HepG2 (cell line): ENCODE results near the gene SMAD2. TPM values are rescaled to one million over a fixed set of nuclear protein-coding genes. Genes with fewer than 3 reads are reported as not detected.
A peak's percentile ranks its signal among the peaks of the same experiment; 100 is the strongest.

ENCODE experiments used
- ARNT ChIP-seq: fragments of 450-650 bp; IDR thresholded peaks from 2 replicates; pipeline ENCODE4 v1.6.1; 2017
- ATF7-NPFF ChIP-seq: sonication (generic); formaldehyde crosslinking; IDR thresholded peaks from 2 replicates; pipeline ENCODE4 v1.8.1; 2023; ENCODE audit warnings: mild to moderate bottlenecking, low read depth, missing genetic modification reagents, moderate library complexity
- CBX1 ChIP-seq: IDR thresholded peaks from one replicate; pipeline ENCODE4 v1.6.1; 2016; ENCODE audit warnings: antibody characterized with exemption, low read depth
- CENPBD1 ChIP-seq: sonication (generic); formaldehyde crosslinking; IDR thresholded peaks from 2 replicates; pipeline ENCODE4 v1.8.0; 2022; ENCODE audit warnings: missing genetic modification reagents, low read depth, mild to moderate bottlenecking, borderline replicate concordance
- E2F5 ChIP-seq: sonication (generic); formaldehyde crosslinking; conservative IDR thresholded peaks from 2 replicates; pipeline ENCODE4 v1.4.0; 2020; ENCODE audit warnings: missing genetic modification reagents
- FOXK1 ChIP-seq: sonication (generic); formaldehyde crosslinking; IDR thresholded peaks from 2 replicates; pipeline ENCODE4 v1.4.0; 2020; ENCODE audit warnings: low read depth, missing genetic modification reagents, borderline replicate concordance
- HBP1 ChIP-seq: IDR thresholded peaks from 2 replicates; pipeline ENCODE4 v1.6.1; 2016; ENCODE audit warnings: low read depth, control low read depth
- HMGXB3 ChIP-seq: sonication (generic); formaldehyde crosslinking; IDR thresholded peaks from 2 replicates; pipeline ENCODE4 v1.4.0; 2020; ENCODE audit warnings: missing genetic modification reagents, borderline replicate concordance
- MNT ChIP-seq: fragments of 450-650 bp; IDR thresholded peaks from 2 replicates; pipeline ENCODE4 v1.6.1; 2016
- NR2C2 ChIP-seq: sonication (generic); formaldehyde crosslinking; IDR thresholded peaks from 2 replicates; pipeline ENCODE4 v1.4.0; 2020; ENCODE audit warnings: missing genetic modification reagents, mild to moderate bottlenecking, moderate library complexity, borderline replicate concordance
- PAWR ChIP-seq: sonication (generic); formaldehyde crosslinking; IDR thresholded peaks from 2 replicates; pipeline ENCODE4 v1.4.0; 2020; ENCODE audit warnings: missing genetic modification reagents, mild to moderate bottlenecking, borderline replicate concordance
- SMARCC2 ChIP-seq: fragments of 450-650 bp; IDR thresholded peaks from 2 replicates; pipeline ENCODE4 v1.6.1; 2017; ENCODE audit warnings: antibody characterized with exemption, mild to moderate bottlenecking
- SRF ChIP-seq: IDR thresholded peaks from 2 replicates; pipeline ENCODE4 v1.6.1; 2011; ENCODE audit warnings: mild to moderate bottlenecking, low read depth, low read length, moderate library complexity
- SYNCRIP ChIP-seq: fragments of 200-400 bp; formaldehyde crosslinking; IDR thresholded peaks from 2 replicates; pipeline ENCODE4 v1.6.1; 2018; ENCODE audit warnings: mild to moderate bottlenecking, low read depth, low read length; ENCODE audit not compliant: insufficient read depth
- XRCC5 ChIP-seq: fragments of 200-400 bp; formaldehyde crosslinking; optimal IDR thresholded peaks from 2 replicates; pipeline ENCODE3; 2017; ENCODE audit warnings: mild to moderate bottlenecking, low read length
- ZNF30 ChIP-seq: sonication (generic); formaldehyde crosslinking; IDR thresholded peaks from 2 replicates; pipeline ENCODE4 v1.5.0; 2020; ENCODE audit warnings: mild to moderate bottlenecking, missing genetic modification reagents
- ZNF382 ChIP-seq: sonication (generic); formaldehyde crosslinking; IDR thresholded peaks from 2 replicates; pipeline ENCODE4 v1.5.0; 2020; ENCODE audit warnings: missing genetic modification reagents, mild to moderate bottlenecking, borderline replicate concordance
- ZNF644 ChIP-seq: IDR thresholded peaks from 2 replicates; pipeline ENCODE4 v1.6.1; 2016; ENCODE audit warnings: low read depth
- ZNF672 ChIP-seq: sonication (generic); formaldehyde crosslinking; IDR thresholded peaks from 2 replicates; pipeline ENCODE4 v1.8.1; 2022; ENCODE audit warnings: missing genetic modification reagents
- ZNF724P ChIP-seq: sonication (generic); formaldehyde crosslinking; IDR thresholded peaks from 2 replicates; pipeline ENCODE4 v1.8.0; 2022; ENCODE audit warnings: missing genetic modification reagents, borderline replicate concordance
- ZNF83 ChIP-seq: sonication (generic); formaldehyde crosslinking; IDR thresholded peaks from 2 replicates; pipeline ENCODE4 v1.4.0; 2020; ENCODE audit warnings: missing genetic modification reagents, mild to moderate bottlenecking, borderline replicate concordance
- polyA plus RNA-seq, 8 experiments: library from polyadenylated mRNA; depleted of rRNA in 3 of 8; stranded (reverse) in 7 of 8; unstranded in 1 of 8; fragments of >200 nt; fragmentation: Illumina TruSeq in 4 of 8; extraction: Trizol in 4 of 8; gene quantifications; 2 replicates each; pipeline versions ENCODE4 v1.2.1 to v1.2.3, GENCODE V29; 2011 to 2016; ENCODE audit warnings: low read depth in 4 of 8, missing spikeins in 1 of 8, mixed read lengths in 1 of 8; ENCODE audit not compliant: insufficient read depth in 1 of 8
- total RNA-seq, 5 experiments: library from RNA; depleted of rRNA; stranded (reverse); fragments of >200 nt; fragmentation: Illumina TruSeq; extraction: Trizol; gene quantifications; 2 replicates each; pipeline ENCODE4 v1.2.3, GENCODE V29; 2016; ENCODE audit warnings: low read depth in 1 of 5

SMAD2 gene
- total and polyA plus RNA-seq, 2 of the 13 experiments (the other 11 are each of a cell fraction or from before 2014, with no cell fraction given), result 40.2 to 96.2 TPM

GRCh38 chr18:47930931-47931717 lies 665 bp upstream of the SMAD2 start (continued):
- no peak for TF ChIP-seq ZNF382 (CRISPR knock-in tag)
- no peak for TF ChIP-seq CENPBD1
- no peak for TF ChIP-seq HBP1 (CRISPR knock-in tag)
- no peak for TF ChIP-seq SYNCRIP
- peak; percentile 88; the same call in 1 of the 2 replicates for TF ChIP-seq ZNF83 (CRISPR knock-in tag)
- peak; percentile 56; the same call in 1 of the 2 replicates for TF ChIP-seq ZNF724P
- TF ChIP-seq CBX1, result peak; percentile 27
- TF ChIP-seq PAWR (CRISPR knock-in tag), result no peak
- TF ChIP-seq MNT, result no peak
- no peak for TF ChIP-seq NR2C2
- peak; percentile 30; the same call in 1 of the 2 replicates for TF ChIP-seq HMGXB3 (CRISPR knock-in tag)
- TF ChIP-seq ZNF30 (CRISPR knock-in tag), result no peak; the same call in 1 of the 2 replicates
- peak; percentile 93; the same call in 1 of the 2 replicates for TF ChIP-seq ATF7-NPFF (CRISPR knock-in tag)
- TF ChIP-seq ZNF644 (CRISPR knock-in tag), result no peak
- TF ChIP-seq SMARCC2, result no peak
- no peak for TF ChIP-seq ARNT
- TF ChIP-seq ZNF672 (CRISPR knock-in tag), result no peak
- TF ChIP-seq XRCC5, result peak; percentile 32
- TF ChIP-seq FOXK1 (CRISPR knock-in tag), result 0 out of 2 replicates have a peak, but pooled peaks have one; percentile 50
- TF ChIP-seq E2F5 (CRISPR knock-in tag), result no peak; the same call in 1 of the 2 replicates
- TF ChIP-seq SRF, result no peak
